Erythroblast (primary cell): ENCODE measurements around the gene BABAM2.

Source experiments
- GATA1 ChIP-seq: IDR thresholded peaks from 2 replicates; pipeline ENCODE4 v1.6.1; 2011; ENCODE audit warnings: low read depth, mild to moderate bottlenecking, control low read depth, low read length, moderate library complexity
- POLR2A ChIP-seq: IDR thresholded peaks from 2 replicates; pipeline ENCODE4 v1.6.1; 2011; ENCODE audit warnings: mild to moderate bottlenecking, low read length

DNA sequence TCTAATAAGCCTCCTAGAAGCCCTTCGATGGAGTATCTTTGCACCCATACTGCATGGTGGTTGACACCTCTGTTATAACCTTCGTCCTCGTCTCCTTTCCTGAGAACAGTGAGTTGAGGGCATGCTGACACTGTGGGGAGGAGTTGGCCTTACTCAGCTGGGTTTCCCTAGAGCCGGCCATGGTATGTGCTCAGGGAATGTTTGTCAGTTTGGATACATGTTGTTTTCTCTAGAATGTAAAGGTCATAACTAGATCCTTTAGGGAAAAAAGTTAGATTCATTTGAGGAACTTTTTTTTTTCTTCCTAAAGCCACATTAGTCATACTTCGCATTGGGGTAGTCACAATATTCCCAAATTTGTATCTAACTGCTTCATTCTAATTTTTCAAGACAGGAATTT is 396.1 kb downstream of the BABAM2 start:
- TF ChIP-seq POLR2A (no peak), GATA1 (no peak)
